GM18502 (cell line): ENCODE results near the gene MARCHF11.

Experiments used
- ATAC-seq: cut with Tn5 transposase; IDR thresholded peaks from one replicate; pipeline ENCODE4 v1.9.1; 2021; ENCODE audit warnings: mild to moderate bottlenecking; ENCODE audit not compliant: unreplicated experiment, poor library complexity

MARCHF11 gene

DNA sequence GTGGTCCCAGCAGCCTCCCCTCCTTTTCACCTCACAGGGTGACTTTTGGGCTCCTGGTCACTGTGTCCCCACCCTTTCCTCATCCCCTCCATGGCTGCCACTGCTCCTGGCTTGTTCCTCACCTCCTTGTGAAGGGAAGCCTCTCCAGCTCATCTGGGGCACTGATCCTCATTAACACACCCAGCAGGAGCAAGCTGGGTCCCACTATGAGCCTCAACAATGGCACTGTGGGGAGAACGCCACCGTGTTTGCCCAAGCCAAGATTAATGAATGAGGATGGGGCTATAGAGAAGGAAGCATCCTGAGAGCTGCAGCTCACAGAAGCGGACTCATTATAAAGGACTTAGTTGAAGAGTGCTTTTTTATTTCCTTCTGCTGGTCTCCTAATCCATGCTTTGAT is 118.4 kb downstream of the MARCHF11 start:
- ATAC-seq = no peak

DNA sequence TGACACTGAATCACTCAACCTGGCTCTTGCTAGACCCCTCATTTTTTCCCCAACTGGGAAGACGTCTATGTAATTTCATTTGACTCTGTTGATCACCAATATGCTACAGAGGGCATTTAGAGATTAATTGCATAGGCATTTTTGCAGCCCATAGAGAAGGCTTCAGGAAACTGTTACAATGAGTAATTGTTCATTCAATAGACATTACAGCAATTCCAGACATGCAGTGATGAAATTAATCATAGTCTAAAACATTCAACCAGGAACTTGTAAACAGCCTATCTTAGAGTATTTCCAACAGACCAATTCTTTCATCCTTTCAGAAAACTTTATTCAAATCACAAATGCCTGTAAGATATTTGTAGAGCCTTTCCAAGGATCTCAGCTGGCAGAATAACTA is 122.3 kb downstream of the MARCHF11 start:
- ATAC-seq = no peak

DNA sequence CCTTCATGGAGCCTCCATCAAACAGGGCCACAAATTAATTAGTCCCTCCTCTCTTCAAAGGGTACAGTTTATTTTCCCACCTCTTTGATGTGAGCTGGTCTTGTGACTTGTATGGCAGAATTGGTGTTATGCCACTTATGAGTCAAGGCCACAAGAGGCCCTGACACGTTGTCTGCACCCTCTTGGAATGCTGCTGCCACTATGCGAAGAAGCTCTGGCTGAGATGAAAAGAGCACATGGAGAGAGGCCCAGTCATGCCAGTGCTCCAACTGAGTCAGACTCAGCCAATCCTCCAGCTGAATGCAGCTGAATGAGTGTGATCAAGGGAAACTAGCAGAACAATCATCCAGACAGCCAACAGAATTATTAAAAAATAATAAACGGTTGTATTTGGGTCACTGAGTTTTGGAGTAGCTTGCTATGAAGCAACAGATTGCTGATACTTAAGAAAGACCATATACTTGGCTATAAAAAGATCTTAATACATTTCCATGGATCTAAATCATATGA is 128.3 kb downstream of the MARCHF11 start:
- no peak for ATAC-seq

DNA sequence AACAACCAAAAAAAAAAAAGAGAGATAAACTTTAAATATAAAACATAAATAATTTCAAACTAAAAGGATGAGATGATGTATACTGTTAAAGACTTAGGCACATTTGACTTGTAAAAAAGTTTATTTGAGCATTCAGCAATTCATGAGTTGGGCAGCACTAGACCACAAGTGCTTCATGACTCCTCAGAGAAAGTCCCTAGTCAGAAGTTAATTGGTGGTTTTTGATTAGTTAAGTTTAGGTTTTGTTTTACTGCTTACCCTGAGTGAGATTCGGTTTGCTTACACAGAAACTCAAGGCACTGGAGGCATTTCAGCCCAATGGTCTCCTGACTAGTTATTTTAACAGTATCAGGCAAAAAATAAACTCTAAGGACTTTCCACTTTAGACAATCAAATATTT is 129.2 kb downstream of the MARCHF11 start:
- ATAC-seq = no peak

DNA sequence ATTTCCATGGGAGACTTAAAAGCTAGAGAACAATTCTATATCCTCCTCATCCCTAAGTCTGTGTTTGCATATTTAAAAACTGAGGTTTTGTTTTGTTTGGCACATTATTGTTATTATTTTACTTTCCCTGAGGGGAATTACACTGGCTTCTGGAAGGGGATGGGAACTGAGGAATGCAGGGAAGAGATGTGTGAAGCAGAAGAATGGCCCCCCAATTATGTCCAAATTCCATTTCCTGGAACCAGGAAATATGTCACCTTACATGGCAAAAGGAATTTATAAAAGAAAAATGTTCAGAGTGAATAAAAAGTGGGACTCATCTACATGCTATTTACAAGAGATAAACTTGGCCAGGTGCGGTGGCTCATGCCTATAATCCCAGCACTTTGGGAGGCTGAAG is 129.8 kb downstream of the MARCHF11 start:
- ATAC-seq = no peak

DNA sequence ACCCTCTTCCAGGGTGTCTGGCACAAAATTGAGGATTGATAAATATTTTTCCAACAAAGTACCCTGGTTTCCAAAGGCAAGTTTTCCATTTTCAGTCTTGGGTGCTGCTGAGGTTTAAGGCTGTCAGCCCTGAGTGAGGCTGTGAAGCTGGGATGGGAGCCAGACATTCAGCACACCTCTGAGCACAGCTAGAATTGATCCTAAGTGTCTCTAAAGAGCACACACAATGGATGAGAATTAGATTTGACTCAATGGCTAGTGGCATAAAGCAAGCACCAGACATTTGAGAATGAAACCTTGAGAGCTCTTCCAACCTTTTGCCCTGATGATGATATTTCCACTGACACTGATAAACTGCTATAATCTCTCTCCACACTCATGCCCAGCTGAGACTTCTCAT is 131.5 kb downstream of the MARCHF11 start:
- no peak for ATAC-seq

DNA sequence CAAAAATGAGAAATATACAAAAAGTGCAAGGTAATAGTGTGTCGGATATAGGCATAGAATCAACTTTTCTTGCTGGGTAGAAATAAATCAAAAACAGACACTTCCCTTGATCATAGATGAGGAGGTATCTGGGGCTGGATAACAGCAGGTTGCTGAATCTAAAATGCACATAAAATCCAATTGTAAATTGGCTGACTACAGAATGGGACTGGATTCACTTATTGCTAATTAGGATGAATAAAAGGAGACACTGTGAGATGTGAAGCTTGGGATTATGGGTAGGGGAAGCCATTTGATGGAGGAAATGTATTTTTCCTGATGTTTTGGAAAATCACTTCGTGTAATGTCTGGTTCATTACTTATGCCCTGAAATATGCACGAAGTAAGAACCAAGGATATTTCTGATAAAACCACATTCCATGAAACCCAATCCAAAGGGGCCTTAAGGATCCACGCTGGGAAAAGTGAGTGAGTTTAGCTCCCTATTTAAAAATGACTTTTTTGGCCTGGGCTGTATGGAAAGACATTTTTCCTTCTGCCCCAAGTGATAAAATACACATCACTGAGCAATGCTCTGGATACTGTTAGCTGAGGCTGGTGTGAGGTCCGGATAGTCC is 136.1 kb downstream of the MARCHF11 start:
- no peak for ATAC-seq

DNA sequence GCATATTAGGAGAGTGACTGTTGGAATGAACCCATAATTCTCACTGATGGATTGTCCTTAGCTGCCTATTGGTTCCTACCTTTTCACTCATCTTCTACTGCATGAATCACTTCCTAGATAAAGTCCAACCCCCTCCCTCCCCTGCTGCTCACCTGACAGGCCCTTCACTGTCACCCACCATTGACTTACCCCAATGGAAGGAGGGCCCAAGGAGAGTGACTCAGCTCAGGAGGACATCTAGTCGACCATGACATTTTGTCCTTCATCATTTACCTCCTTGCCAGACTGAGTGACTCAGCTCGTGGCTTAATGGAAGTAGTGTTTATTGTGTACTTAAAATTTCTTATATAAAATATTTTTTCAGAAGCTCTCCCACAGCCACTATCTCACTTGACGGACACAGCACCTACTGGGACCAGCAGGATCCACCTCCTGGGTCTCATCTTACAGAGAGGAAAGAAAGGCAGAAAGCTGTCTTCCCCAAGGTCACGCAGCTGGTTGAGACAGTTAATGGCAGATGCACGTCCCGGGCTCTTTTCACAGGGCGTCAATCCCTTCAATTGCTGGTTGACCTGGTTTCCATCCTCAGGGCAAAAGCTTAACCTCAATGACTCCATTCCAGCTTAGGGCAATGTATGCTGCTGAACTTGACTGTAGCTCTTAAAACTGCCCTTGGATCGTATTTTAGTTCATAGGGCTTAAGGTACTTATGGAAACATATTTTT is 142.3 kb downstream of the MARCHF11 start:
- no peak for ATAC-seq

DNA sequence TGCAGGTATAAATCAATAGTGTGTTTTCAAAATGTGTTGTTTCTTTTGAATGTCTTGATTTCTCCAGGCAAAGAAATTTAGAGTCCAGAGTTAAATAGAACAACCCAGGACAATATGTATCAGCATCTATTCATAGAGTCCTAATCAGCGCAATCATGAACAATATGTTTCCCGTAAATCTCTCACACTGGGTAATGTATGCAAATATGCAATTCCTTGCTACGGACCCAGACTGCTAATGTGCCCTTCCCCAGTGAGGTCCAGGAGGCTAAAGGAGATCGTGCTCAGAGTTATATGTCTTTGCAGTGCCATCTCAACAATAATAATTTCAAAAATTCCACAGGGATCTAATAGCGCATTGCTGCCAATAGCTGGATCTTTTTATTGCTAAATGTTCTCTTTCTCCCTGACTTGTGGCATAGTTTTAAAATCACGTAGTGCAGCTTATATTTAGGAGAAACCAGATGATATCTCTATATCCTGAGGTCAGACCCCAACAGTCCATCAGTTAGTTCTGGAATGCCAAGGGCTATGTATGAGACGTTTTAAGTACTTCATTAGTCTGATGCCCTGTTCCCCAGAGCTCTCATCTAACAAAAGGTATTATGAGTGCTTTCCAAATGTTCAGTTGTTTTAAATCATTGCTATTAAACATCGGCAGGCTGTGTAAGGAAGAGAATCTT is 145.1 kb downstream of the MARCHF11 start:
- no peak for ATAC-seq

DNA sequence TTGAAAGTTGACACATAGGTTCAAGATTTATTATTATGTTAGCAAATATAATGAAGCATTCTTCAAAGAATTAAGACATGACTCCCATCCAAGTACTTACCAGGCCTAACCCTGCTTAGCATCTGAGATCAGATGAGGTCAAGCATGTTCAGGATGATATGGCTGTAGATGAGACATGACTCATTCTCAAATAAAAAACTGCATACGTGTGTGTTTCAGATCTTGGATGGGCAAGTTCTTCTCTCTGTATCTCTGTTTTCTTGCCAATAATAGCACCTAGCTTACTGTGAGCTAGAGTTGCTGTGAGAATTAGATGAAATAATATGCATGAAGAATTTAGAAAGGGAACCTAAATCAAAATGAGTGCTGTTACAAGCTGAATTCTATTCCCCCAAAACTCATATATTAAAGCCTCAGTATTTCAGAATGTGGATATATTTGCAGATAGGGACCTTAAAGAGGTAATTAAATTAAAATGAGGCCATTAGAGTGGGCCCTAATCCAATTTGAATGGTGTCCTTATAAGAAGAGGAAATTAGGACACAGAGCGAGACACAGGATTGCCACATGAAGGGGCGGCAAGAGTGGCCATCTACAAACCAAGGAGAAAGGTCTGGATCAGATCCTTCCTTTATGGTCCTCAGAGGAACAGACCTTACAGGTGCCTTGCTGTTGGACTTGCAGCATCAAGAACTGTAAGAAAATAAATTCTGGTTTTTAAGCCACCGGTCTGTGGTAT is 146.2 kb downstream of the MARCHF11 start:
- no peak for ATAC-seq

DNA sequence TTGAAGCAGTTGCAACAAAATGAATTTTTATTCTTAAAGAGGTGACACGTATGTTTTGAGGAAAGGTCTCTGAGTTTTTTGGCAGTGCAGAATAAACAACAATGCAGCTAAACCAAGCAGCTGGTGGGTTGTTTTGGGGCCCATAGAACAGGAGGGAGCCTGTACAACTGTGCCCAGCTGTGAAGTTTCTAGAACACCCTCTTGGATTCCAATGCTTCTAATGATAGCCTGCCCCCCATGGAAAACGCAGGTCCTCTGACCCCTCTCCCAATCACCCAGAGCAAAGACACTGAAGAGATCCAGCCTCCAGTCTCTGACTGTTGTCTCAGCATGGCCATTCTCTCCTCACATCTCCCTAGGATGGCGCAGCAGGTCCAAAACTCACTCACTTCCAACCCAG is 150.9 kb downstream of the MARCHF11 start:
- ATAC-seq = no peak

DNA sequence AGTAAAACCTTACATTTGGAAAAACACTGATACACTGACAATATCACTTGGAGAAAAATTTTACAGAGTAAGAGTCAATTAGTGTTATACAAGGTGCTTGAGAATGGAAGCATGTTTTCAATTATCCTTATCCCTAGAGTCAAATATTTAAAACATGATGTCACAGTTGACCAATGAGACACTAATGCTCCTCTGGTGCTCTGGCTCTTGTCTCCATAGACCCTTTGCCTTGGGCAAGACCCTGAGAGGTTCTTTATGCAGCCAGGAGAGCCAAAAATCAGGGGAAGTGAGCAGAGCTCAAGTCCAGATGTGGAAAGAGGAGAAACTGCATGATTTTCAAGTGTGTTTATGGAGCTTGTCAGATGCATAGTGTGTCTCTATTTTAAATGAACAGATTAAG is 153.9 kb downstream of the MARCHF11 start:
- no peak for ATAC-seq

DNA sequence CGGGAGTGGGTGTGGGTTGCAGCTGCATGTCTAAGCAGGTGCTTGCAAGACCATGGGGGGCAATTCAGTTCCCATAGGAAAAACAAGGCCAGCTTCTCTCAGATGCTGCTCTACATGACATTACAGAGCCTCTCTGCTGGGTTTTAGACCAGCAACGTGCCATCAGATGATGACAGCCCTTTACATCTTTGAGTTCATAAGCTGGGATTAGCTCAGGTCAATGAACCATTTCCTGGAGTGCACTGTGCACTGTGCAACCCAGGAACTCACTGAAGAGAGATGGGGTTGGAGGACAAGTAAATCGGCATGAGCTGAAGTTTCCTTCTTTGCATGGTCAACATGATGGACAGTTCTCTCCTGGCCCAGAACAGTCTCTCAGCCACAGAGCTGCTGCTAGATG is 160.6 kb downstream of the MARCHF11 start:
- ATAC-seq = no peak

DNA sequence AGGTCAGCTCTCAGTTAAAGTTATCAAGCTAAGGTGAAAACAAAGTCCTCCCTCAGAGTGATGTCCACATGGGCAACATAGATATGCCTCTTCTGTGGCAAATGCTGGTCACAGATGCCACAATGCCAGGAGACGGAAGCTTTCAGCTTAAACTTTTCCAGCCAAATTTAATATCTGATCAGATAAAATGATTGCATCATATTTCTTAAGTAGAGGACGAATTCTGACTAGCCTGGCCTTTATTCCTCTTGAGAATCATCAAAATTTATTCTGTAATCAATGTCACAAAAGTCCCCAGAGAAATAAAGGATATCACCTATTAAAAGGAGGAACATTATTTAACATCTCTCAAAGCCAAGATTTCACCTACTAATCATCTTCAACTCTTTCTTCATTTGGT is 161.9 kb downstream of the MARCHF11 start:
- ATAC-seq = no peak
